Renal cortex interstitium (tissue), 11 donors: ENCODE data around the gene CEBPE. TPM values are rescaled to one million over a fixed set of nuclear protein-coding genes. Genes with fewer than 3 reads are reported as not detected.

ENCODE experiments used
- DNase-seq, 11 donors: peaks; one replicate each; pipeline ENCODE4 v3.0.0-alpha.2; 2013; ENCODE audit warnings: low read depth in 9 of 11, low spot score in 4 of 11; ENCODE audit errors: extremely low read depth in 1 of 11
- polyA plus RNA-seq, 3 donors: library from polyadenylated mRNA; unstranded; fragments of 120-200 nt; gene quantifications; one replicate each; pipeline ENCODE4 v1.2.1, GENCODE V29; 2013; ENCODE audit not compliant: insufficient read length in 3 of 3

The CEBPE gene
- polyA plus RNA-seq, 3 donors: 0.15 to 0.22 (median 0.16) TPM

DNA sequence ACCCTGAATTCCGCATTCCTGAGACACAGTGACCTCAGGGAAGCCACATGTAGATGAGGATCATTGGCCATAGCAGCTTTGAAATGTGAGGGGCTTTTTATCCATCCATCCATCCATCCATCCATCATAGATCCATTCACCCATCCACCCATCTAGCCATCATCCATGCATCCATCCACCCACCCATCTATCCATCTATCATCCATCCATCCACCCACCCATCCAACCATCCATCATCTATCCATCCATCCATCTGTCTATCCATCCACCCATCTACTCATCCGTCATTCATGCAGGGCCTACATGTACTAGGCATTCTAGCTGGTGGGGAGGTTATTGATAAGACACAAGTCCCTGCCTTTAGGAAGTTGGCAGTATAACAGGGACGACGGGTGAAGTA, 27.9 kb upstream of the CEBPE start:
- no peak for DNase-seq

DNA sequence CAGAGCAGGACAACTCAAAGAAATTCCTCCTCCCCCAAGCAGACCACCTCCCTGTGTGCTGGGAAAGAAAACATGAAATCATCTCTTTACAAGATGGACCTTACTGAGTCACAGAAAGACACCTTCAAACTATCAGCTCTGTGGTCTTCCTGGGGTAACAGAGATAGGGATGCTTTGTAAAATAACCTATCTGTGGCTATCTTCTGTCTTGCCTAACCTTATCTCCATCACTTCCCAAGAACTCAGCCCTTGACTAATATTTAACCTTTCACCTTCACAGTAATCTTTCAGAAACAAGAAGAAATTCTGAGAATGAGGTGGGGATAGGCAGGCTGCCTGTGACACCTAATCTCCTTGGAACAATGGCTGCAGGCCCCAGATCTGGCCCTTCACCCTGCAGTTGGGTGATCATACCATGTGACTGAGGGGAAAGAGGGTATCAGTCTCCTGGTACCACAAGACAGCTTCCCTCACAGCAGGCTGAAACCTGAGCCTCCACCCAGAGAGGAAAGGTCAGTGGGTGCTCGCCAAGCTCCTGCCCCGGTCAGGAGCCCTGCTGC, 27.4 kb upstream of the CEBPE start:
- no peak for DNase-seq

DNA sequence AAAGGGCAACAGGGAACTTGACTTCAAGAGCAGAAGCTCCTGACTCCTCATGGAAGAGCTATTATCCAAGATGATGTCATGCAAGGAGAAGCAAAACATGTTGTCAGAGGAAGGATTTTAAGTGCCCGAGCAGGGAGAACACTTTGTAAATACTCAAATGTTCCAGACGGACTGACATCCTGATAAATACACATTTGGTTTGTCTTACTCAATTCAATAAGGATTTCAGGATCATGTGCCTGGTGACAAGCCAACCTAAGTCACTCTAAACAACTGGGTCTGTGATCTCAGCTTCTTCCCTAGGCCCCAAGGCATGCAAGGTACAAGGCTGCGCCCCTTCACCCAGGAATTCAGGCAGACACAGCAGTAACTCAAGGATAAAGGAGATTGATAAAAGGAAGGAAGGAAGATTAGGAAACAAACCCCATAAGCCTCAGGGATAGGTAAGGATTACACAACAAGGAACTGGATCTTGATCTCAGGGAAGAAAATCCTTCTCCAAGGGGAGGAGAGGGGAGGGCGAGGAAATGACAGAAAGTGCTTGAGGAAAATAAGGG, 26.8 kb upstream of the CEBPE start:
- DNase-seq: no peak

DNA sequence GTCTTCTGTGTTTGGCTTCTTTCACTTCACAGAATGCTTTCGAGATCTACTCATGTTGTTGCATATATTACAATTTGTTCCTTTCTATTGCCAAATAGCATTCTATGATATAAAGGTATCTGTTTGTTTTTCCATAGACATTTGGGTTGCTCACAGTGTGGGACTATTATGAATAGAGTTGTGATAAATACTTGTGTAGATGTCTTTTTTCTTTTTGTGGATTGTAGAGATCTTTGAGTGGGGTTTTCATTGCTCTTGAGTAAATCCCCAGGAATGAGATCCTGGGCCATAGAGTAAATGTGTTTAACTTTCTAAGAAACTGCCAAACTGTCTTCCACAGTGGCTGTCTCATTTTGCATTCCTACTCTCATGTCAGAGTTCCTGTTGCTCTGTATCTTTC, 24.9 kb upstream of the CEBPE start:
- DNase-seq: no peak

DNA sequence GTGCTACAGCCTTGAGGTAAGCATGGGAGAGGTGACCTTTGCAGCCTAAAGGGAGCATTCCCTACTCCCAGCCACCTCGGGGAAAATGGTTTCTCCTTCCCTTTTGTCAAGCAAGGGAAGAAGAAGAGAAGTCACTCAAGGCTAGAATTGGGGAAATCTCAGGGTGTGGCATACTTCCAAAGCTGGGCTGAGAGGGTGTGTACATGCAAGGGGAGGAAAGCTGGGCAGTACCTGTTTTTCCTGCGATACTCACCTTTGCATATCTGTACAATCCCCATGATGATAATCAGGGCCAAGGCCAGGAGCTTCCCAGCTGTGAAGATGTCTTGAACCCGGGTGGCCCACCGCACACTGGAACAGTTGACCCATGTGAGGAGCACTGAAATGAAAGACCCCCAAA, 23.8 kb upstream of the CEBPE start:
- no peak for DNase-seq

DNA sequence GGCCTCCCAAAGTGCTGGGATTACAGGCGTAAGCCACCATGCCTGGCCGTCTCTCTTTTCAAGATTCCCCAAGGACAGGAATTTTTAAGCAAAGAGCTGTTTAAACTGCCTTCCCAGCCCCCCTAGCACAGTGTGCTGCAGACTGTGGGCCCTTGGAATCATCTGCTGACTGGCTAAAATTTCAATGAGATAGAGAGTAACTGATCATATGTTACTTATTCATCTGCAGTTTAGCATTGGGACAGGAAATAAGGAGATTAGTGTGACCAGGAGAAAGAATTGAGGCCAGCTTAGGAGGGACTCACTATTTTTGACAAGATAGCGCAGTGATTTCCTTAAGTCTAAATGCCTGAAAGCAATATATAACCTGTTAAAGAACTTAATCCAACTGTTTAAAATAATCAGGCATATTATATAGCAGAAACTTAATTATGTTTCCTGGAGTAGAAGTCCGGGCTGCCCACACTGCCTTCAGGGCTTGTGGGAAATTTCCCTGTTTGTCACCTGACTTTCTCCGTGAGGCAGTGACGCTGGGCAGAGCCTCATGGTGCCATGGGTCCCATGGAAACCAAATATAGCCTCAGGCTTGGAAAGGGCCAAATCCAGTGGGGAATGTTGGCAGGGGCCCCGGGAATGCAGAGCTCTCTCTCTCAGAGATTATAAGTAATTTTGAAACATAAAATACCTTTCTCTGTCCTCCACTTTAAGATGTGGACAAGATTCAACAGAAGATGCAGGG, 22.8 kb upstream of the CEBPE start:
- DNase-seq: peak in 1 of 11 donors; percentile 41

DNA sequence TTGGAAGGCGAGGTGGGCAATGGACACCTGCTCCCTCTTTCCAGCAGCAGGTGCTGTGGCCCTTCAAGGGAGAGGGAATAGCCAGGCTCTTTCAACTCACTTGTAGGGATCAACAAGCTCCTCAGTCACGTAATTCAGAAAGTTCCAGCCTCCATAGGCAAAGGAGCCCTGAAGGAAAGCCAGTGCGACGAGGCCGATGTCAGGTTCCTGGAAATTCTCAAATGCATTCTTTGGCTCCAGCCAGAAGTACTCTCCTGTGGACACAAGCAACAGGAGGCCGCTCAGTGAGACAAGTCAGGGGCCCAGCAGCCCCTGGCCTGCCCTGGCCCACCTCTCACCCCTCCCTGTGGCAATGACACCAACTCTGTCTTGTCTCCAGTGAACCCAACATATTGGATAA, 21.3 kb upstream of the CEBPE start:
- DNase-seq: no peak

DNA sequence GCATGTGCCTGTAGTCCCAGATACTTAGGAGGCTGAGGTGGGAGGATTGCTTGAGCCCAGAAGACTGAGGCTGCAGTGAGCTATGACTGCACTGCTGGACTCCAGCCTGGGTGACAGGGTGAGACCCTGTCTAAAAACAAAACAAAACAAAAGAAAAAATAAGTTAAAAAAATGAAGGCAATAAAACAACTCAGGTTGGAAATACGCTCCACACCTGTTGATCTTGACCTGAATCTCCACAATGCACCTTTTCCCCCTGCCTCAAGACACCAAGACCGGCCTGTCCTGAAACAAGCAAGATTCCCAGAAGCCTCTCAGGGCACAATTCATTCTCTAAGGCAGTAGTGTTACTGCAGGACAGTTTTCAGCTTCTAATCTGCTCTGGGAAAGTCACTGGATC, 20.8 kb upstream of the CEBPE start:
- no peak for DNase-seq

DNA sequence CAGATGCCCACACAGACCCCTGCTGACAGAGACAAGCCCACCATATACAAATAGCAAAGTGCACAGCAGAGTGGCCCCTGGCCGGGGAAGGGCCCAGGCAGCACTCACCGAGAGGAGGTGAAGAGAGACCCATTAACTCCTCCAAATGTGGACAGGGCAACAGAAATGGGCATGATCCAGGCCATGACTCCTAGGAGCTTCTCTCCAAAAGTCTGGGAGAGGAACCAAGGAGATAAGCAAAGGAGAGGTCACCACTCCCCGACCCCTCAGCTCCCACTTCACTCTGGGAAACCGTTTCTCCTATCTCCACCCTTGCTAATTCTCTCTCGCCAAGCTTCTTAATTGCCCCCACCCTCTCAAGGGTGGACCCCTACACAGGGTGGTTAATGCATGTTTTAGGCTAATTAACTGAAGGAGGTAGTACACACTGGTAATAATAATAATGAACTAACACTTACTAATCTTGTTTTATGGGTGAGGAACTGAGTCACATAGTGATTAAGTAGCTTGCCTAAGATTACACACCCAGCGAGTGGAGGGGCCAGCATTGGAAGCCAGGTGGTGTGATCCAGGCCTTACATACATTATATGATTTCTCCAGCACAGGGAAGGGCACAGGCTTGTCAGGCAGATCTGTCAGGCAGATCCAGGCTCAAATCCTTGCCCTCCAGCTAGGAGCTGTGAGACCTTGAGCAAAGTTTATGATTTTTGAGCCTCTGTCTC, 18.9 kb upstream of the CEBPE start:
- no peak for DNase-seq

DNA sequence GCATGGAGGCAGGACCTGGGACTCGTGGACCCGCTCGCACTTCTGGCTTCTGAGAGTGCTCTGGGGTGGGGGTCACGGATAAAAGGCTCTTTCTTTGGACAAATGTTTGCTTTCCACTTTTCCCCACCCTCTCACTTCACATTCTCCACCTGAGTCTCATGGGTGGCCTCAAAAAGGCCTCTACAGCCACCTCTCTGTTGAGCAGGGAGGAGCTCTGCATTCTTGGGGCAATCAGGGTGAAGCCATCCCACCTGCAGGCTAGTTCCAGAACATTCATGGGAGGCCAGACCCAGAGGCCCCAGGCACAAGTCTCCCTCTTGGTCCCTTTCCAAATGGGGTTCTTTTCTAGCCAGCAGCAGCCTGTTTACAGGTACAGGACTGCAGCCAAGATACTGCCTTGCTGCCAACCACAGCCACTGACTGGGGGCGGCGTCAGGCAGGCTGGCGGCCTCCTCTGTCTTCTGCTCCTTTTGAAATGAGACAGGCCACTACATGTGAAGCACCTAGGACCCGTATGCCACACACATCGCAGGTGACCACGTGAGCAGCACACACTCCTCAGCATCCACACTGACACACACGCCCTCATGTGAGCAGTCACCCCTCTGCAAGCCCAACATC, 18.2 kb upstream of the CEBPE start:
- DNase-seq: no peak

DNA sequence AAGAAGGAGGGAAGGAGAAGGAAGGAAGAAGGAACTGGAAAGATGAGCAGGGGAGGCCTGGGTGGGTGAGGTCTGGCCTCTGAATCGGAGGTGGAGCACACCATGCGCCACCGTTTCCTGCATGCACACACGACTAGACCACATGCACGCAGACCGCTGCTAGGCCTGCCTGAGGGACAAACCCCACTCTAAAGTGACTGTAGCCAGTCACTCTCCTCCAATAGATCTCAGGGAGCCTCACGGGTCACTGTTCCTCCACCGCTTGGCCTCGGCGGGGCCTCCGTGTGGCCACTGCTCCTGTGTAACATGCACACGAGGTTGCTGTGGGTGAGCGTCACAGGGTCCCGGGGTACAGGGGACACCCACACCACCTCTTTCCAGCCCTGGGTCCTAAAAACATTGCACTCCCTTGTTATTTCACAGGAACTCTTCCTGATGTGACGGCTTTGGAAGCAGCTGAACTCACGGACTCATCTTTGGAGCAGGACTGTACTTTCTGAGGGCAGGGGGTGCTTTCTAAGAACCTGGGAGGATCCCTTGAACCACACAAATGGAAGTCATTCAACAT, 17.6 kb upstream of the CEBPE start:
- DNase-seq: no peak

DNA sequence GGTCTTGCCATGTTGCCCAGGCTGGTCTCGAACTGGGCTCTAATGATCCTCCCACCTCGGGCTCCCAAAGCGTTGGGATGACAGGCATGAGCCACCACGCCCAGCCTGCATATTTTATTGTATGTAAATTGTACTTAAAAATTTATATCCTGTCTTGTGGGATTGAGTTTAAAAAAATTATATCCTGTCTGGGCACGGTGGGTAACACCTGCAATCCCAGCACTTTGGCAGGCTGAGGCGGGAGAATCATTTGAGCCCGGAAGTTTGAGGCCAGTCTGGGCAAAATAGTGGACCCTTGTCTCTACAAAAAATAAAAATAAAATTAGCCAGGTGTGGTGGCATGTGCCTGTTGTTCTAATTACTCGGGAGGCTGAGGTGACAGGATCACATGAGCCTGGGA, 13.9 kb upstream of the CEBPE start:
- no peak for DNase-seq

DNA sequence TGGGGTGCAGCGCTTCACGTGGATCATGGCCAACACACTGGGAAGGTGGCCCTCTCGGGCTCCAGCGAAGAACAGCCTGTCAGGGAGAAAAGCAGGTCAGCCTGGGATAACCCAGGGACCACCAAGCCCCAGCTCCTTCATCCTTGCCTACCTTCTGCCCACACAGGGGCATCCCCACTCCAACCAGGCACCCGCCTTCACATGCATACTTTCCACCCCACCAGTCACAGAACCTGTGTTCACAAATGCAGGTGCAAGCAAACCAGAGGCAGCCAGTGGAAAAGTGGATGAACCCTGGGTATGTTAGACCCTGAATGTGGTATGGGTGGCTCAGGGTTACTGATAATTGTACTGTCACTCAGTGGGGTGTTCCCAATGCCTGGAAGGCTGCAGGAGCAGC, 12.4 kb upstream of the CEBPE start:
- DNase-seq: no peak

DNA sequence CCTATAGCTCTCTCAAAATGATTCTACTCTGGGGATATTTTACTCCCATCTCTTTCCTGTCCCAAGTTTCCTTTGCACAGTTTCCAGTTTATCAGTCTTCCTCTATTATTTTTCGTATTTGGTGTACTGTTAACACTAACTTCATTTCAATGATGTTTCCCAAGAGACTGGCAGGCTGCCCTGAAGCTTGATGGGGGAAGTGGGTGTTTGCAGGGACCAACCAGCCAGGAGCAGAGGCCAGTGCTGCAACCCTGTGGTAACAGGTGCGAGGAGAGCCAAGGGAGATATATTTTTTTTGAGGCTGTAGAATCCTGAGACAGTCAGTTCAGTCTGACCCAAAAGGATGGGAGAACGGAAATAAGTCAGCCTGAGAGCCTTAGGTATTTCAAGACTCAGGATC, 11.8 kb upstream of the CEBPE start:
- no peak for DNase-seq

DNA sequence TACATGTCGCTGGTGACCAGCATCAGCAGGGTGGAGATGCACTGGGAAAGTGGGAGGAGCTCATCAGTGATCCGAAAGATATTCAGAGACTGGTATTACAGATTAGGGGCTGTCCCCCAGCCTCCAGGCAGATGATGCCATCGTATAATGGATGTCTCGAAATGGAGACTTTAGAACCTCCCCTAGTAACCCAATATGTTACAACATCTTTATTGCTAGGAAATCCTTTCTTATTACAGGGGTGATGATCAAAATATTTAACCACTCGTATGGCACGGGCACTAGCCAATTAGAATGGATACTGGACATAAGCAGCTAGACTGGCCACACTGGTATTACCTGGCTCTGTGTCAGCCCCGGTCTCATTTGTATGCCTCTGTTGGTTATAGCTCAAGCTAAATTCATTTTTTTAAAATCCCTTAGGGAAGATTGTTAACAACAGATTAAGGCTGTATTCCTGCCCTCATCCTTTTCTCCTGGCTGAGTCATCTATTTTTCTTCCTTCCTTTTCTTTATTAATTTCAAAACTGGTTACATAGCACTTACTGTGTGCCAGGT, 10.8 kb upstream of the CEBPE start:
- no peak for DNase-seq

DNA sequence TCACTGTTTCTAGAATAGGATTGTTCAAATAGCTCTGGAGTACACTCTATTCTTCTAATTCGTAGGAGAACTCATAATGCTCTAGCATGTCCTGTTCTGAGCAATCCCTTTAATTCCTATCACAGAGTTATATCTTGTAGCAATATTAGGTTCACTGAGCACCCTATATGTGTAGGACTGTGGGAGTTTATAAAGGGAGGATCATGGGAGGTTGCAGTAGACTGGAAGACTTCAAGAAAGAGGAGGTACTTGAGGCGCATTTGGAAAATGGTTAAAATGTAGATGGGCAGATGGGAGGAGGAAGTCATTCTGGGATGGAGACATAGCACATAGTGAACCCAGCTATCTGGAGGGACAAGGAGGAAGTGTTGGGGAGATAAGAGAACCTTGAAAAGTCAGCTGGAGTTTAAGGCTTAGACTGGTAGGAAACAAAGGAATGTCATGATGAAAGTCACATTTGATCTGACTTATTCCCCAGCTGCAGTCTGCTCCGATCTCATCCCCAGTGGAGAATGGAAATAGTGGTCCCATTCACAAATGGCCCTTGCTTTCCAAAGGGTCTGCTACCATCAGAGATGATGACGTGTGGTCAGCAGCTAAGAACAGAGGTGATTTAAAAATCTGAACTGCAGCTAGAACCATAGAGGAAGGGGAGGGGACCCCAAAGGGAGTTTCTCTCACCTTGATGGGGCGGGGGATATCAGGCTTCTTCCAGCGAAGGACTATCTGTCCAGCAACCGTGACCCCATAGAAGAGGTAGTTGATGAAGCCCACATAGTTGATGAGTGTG, 10.1 kb upstream of the CEBPE start:
- no peak for DNase-seq

DNA sequence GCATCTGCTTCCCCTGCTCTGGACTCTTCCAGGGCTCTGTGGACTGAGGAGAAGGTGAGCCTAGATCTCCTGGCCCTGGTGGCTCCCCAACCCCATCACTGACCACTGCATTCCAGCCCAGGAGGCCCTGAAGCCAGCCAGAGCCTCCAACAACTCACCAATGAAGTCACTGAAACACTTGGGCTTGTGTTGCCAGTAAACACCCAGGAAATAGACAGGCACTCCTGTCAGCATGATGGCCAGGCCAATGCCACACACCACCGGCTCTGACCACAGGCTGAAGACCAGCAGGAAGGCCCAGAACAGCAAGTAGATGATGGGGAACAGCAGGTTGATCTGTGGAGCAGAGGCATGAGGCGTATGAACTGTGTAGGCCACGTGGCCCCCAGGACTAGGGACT, 8.8 kb upstream of the CEBPE start:
- DNase-seq: no peak

DNA sequence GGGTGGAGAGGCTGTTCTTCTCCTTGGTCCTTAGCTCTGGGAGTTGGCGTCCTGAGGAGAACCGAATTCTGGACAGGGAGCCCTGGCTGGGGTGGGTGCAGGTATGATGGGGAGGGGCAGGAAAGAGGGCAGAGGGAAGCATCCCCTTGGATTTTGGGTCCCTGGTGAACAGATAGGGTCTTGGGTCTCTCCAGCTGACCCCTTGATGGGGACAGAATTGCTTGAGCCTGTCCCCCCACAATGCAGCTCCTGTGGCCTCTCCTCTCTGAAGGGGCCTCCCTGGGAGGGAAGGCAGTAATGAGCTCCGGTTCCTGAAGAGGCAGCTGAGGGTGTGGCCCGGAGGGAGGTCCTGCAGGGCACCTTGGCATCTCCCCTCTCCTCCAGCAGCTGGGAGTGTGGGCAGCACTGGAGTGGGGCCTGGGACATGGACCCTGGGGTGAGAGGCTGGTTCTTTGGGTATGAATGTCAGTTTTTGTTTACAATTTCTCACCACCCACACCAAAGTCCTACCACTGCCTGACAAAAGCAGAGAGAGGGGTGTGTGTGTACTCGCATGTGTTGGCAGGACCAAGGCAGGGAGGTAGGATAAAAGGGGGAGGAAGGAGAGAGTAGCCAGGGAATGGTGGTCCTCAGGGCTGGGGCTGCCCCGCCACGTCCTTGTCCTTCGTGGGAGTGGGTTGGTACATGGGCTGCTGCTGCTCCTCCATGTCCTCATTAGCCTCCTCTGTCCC, 7.7 kb upstream of the CEBPE start:
- DNase-seq: no peak
